ENCODE data around the gene SGCA. TPM values are rescaled to one million over a fixed set of nuclear protein-coding genes. Genes with fewer than 3 reads are reported as not detected.

The SGCA gene
- total RNA-seq, 1 donor from 2014 or later = 1.7 TPM

GRCh38 chr17:50209133-50209471 lies 43.3 kb downstream of the SGCA start:
- peaks cover 15% of the 10 kb centered on the region for H3K4me1 Mint-ChIP-seq
- DNase-seq (no peak), ATAC-seq (ENCODE audit: low read depth) (no peak)
- H3K27me3 Mint-ChIP-seq = peaks cover 59% of the 10 kb centered on the region
- H3K4me3 Mint-ChIP-seq = no peak overlapping the region
- intact Hi-C loops (cut with micrococcal nuclease) = no loop called here
- no peak overlapping the region for H3K27ac Mint-ChIP-seq
- no peaks in the 10 kb centered on the region for H3K36me3 Mint-ChIP-seq (ENCODE audit: low read depth)
- CTCF ChIA-PET = interaction anchor here (0.9 kb wide), 1 partner anchor 89 kb away, joined by 3 read pairs; no protein-coding TSS in a partner anchor
- POLR2A ChIA-PET = no interaction called here
- H3K9me3 Mint-ChIP-seq = no peaks in the 10 kb centered on the region
- no peak for TF ChIP-seq CTCF (IDR thresholded peaks at IDR 0.05)

GRCh38 chr17:50209472-50210239 lies 43.9 kb downstream of the SGCA start:
- DNase-seq (no peak), ATAC-seq (ENCODE audit: low read depth) (no peak)
- no peak overlapping the region for H3K4me3 Mint-ChIP-seq
- peaks cover 58% of the 10 kb centered on the region for H3K27me3 Mint-ChIP-seq
- H3K27ac Mint-ChIP-seq = no peak overlapping the region
- CTCF ChIA-PET = interaction anchor here (0.9 kb wide), 1 partner anchor 88 kb away, joined by 3 read pairs; no protein-coding TSS in a partner anchor
- TF ChIP-seq CTCF (IDR thresholded peaks at IDR 0.05) = no peak
- POLR2A ChIA-PET = no interaction called here
- H3K9me3 Mint-ChIP-seq = no peaks in the 10 kb centered on the region
- intact Hi-C loops (cut with micrococcal nuclease) = no loop called here
- peaks cover 15% of the 10 kb centered on the region for H3K4me1 Mint-ChIP-seq
- H3K36me3 Mint-ChIP-seq (ENCODE audit: low read depth) = no peaks in the 10 kb centered on the region

- Mint-ChIP-seq H3K27me3 (peaks cover 51% of the 10 kb centered on the region), H3K4me1 (peaks cover 15% of the 10 kb centered on the region), H3K4me3 (no peak overlapping the region), H3K36me3 (ENCODE audit: low read depth) (no peaks in the 10 kb centered on the region), H3K9me3 (no peaks in the 10 kb centered on the region), H3K27ac (no peak overlapping the region)
- ChIA-PET CTCF (no interaction called here), POLR2A (no interaction called here)
- ATAC-seq (ENCODE audit: low read depth) (no peak), DNase-seq (no peak)
- no peak for TF ChIP-seq CTCF (IDR thresholded peaks at IDR 0.05)
- intact Hi-C loops (cut with micrococcal nuclease) = no loop called here
These were observed 44.7 kb downstream of the SGCA start for GRCh38 chr17:50210240-50211225.

DNA sequence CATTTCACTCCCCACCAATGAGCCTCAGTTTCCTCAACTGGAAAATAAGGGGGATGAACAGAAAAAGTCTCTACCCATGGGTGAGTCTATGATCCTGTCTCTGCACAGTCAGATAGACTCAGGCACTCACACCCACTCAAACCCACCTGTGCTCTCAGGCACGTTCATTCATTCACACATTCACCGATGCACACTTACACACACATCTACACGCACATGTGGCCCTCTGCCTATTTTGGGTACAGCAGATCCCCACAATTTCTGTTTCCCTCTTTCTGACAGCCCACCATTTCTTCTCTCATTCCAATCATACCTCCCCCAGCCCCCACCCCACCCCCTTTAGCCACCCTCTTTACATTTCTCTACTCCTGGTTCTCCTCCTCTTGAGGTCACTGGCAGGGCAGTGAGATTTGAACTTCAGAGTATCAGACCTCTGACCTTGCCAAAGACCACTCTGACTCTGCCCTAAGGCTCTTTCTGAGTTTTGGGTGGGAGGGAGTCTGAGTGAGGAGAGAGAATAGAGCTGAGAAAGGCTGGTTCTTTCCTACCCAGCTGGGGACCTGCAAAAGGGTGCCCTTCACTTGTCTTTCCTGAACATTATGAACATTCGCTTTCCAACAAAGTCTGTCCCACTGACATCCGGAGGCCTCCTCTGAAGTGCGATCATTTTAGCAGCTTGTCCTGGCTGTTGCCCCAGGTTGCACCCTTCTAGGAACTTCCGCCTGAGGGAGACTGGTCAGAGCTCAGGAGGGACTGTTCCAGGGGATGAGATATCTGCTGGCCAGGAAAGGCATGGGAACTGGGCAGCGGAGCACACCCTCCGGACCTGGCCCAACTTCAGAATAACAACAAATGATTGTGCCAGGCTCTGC lies 45.7 kb downstream of the SGCA start:
- H3K36me3 Mint-ChIP-seq (ENCODE audit: low read depth) = no peaks in the 10 kb centered on the region
- POLR2A ChIA-PET = no interaction called here
- no peak overlapping the region for H3K4me3 Mint-ChIP-seq
- peaks cover 15% of the 10 kb centered on the region for H3K4me1 Mint-ChIP-seq
- no peak for DNase-seq
- intact Hi-C loops (cut with micrococcal nuclease) = no loop called here
- ATAC-seq (ENCODE audit: low read depth) = no peak
- no peak for TF ChIP-seq CTCF (IDR thresholded peaks at IDR 0.05)
- no peaks in the 10 kb centered on the region for H3K9me3 Mint-ChIP-seq
- CTCF ChIA-PET = interaction anchor here (1.5 to 2.4 kb wide), 2 partner anchors 10 to 11 kb away, joined by 8 to 12 read pairs; partner anchors contain the start of gene COL1A1
- peaks cover 45% of the 10 kb centered on the region for H3K27me3 Mint-ChIP-seq
- no peak overlapping the region for H3K27ac Mint-ChIP-seq

All from activated B cell treated with CpG ODN at 0.5 μM for 24 hours (primary cell).